ENCODE measurements around the gene SLC5A6.
"Not testable (repeated sequence)": the region's sequence is repeated elsewhere in the genome, so short reads cannot be mapped to it uniquely, and the experiment has no call there.

The SLC5A6 gene

DNA sequence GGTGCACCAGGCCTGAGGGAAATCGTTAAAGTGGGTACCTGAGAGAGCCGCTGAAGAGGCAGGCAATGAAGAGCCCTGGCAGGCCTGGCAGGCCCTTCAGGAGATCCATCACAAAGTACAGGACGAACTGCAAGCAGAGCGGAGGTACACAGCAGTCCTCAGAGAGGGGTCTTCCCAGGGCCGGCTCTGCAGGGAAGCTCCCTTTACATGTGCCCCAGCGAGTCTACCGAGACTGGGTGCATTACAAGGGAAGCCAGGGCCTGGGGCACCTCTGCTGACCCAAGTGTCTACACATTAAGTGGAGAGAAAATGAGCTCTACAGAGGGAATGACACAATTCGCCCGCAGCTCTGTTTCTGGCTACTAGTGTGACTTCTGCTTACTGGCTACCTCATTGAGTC, 8.3 kb downstream of the SLC5A6 start:
- no peak for DNase-seq

DNA sequence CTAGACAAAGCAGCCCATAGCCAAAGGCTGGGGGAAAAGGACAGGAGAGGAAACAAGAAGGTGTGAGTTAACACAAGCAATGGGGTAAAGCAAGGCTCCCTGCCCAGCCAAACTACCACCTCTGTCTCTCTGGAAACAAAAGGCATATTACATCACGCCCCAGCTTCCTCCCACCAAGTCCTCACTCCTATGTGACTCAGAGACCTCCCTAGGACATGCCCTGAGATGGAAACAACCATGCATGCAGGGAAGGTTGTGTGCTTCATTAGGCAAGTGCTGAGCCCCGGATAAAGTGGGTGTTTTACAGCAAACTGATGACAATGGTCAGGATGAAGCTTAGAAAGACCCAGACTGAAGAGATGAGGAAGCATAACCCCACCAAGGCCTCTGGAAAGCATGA, 9.2 kb downstream of the SLC5A6 start:
- no peak for DNase-seq

DNA sequence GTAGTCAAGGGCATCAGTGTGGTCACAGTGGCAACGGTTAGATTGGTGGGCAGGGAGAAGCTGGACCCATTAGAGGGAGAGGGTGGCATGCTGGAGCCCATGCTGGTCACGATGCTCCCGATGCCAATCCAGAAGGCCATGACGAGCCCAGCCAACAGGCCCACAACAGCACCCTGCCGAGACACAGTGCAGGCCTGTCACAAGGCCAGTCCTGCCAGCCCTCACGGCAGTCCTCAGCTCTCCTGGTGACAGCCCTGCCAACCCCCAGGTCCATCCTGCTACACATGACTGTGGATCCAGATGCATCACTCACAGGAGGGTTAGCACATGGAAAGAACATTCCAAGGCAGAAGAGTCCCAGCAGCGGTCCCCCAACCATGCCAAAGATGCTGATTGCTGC, 10.4 kb downstream of the SLC5A6 start:
- DNase-seq: no peak

DNA sequence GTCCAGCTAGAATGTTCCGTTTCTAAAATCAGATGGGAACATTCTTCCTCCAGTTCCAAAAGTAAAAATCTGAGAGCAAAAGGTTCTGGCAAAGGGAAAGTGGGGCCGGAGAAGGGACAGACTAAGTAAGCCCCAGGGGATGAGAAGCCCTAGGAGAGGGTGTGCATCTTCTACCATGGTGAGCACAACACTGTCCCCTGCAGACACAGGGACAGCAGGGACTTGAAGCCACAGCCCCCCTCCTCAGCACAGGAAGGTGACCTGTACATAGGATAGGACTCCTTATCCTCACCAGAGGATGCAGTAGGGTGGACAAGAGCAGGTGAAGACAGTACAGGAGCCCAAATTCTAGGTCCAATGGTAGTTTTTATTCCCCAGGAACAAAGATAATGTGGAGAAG, 12.8 kb downstream of the SLC5A6 start:
- DNase-seq: no peak

DNA sequence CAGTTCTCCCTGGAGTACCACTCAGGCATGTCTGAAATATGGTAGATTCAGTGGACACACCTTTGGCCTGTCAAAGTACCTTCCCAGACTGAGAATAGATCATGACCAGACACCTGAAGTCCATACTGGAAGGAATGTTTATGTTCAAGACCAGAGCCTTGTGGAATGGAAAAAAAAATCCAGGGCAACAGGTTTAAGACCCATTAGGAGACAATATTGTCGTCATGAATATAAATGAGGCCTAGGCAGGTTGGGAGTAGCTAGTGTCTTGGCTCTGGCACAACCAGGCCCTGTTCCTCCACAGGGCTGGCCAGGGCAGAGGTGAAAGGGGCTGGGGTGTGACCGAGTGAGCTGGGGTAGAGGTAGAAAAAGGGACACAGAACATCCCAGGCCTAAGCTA, 13.4 kb downstream of the SLC5A6 start:
- DNase-seq: no peak

DNA sequence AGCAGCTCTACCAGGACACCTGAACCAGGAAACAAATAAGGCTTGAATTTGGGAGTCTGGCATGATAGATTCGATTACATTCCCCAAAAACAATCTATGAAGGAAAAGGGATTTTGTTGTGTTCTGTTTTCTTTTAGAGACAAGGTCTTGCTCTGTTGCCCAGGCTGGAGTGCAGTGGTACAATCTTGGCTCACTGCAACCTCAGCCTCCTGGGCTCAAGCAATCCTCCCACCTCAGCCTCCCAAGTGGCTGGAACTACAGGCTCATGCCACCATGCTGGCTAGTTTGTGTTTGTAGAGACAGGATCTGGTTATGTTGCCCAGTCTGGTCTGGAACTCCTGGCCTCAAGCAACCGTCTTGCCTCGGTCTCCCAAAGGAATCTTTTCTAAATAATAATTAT, 14.0 kb downstream of the SLC5A6 start:
- not testable (repeated sequence) for DNase-seq

DNA sequence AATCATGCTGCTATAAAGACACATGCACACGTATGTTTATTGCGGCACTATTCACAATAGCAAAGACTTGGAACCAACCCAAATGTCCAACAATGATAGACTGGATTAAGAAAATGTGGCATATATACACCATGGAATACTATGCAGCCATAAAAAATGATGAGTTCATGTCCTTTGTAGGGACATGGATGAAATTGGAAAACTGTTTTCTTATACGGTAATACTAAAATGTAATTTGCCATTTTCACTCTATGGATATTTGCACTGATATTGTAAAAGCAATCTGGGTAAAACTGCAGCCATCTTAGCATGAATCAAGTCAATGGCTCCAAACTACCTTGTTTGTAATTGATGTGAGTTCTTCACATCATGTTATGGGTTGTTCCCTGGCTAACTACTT, 16.3 kb downstream of the SLC5A6 start:
- DNase-seq: not testable (repeated sequence)

DNA sequence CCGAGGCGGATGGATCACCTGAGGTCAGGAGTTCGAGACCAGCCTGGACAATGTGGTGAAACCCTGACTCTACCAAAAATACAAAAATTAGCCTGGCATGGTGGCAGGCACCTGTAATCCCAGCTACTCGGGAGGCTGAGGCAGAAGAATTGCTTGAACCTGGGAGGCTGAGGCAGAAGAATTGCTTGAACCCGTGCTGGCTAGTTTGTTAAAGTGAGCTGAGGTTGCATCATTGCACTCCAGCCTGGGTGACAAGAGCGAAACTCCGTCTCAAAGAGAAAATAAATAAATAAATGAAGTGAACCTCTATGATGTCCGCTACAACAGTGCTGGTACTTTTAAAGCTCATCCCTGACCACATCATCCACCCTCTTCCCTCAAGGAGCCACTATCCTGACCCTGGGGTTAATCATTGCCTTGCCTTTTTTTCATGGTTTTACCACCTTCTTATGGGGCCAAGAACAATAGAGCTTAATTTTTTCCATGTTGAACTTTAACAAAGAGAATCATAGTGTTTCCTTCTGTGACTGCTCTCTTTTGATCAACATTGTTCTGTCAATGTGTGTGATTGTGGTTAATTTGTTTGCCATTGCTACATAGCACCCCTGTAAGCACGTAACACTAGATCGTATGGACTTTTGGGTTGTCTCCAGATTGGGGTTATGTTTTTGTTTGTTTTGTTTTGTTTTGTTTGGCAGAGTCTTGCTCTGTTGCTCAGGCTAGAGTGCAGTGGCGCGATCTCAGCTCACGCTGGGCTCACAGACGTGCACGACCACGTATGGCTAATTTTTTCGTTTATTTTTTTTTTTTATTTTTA, 17.3 kb downstream of the SLC5A6 start:
- DNase-seq: no peak

DNA sequence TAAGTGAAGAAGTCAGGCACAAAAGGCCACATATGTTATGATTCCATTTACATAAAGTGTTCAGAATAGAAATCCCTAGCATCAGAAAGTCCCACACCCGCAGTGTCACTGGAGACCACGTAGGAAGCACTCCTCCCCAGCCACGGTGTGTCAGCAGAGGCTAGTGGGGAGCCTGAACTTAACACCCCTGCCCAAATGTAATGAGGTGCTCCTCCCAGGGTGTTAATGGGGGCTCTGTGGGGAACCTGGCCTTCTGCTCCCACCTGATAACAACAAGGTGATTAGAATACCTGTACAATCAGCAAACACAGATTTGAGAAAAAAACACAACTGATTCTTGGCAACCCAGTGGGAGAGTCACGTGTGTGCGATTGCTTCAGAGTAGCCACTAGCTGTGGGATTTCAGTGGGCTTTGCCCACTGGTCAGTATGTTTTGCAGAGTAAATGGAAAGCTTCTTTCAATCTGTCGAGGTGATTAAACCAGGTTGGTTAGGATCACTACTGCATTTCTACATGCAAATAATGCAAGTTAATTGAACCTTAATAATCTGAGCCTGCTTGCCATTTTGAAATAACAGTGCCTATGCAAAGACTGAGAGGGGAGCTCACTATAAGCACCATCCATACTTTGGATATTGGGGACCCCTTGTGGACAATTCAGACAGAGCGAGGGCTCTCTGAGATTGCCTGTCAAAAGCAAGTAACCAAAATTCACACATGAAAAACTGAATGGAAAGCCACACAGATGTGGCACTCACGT, 20.8 kb downstream of the SLC5A6 start:
- peak in 1 of 4 experiments; percentile 8 for DNase-seq

DNA sequence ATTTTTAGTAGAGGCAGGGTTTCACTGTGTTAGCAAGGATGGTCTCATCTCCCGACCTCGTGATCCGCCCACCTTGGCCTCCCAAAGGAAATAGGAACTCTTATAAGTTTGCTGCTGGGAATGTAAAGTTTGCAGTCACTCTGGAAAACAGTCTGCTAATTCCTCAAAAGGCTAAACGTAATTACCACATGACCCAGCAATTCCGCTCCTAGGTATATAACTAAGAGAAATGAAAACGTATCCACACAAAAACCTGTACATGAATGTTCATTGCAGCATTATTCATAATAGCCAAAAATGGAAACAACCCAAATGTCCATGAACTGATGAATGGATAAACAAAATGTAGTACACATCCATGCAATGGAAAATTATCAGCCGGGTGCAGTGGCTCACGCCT, 22.1 kb downstream of the SLC5A6 start:
- no peak for DNase-seq

DNA sequence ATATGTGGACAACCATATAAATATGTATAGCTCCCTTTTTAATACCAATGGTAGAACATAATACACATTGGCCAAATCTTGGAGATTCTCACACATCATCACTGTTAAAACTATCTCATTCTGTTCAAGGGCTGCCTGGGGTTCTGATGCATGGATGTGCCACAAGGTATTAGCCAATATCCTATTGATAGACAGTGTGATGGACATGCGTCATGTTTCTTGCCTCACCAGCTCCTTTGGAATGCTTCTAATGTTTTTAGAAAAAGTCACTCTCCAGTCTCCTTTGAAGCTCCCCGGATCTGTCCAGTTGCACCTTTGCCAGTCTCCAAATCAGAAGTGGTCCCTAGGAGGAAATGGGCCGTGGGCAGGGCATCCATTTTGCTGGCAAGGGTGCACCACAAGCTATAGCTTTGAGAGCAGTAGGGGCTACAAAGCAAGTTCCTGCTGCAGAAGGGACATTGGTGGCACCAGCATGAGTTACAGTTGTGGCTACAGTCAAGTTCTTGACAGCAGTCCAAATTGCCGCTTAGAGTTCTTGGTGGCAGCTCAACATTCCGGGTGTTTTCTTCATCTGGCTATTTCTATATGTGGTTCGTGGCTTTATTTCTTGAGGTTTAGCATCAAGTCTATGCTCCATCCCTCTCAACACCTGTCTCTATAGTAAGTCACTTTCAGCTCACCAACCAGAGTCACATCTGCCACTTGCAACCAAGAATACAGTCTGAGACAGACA, 25.3 kb downstream of the SLC5A6 start:
- DNase-seq: no peak

DNA sequence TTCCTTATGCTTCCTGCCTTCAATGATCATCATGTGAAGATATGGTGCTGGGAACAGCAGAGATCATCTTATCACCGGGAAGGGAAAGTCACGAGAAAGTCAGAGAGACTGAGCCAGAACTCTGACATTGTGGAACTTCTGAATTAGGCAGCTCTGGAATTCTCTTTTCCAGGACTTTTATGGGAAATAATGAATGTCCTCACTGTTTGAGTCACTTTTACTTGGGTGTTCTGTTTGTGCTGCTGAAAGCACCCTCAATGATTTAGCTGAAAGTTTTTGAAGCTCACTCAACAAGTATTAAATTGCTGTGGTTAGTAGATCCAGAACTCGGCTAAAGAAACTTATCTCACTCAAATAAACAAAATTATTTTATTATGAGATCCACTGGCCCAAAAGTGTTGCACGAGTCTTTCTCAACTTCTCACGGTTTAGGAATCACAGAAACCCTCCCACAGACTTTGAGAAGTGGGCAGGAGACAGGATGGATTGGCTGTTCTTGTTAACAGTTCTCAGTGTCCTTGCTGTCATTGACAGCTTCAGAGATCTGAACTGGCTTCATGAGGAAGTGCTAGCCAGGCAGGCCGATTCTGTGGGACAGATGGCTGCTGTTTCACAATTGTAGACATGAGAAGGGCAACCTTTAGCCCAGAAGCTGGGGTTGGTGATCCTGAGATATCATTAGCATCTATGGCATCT, 26.6 kb downstream of the SLC5A6 start:
- DNase-seq: no peak

DNA sequence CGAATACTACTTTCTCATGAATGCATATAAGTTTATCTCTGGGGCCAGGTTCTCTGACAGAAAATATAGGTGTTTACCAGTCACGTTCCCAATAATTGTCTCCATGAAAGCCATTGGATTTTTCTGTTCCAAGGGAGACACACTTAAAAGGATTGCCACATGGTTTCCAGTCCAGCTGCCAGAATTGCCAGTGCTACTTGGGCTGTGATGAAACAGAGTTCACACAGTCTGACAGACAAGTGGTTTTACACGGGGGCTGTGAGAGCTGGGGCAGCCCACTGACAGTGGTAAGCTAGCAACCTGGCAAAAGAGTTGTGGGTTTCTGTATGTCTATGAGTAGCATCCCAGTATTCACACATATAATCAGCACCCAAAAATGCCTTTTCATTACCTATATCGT, 28.0 kb downstream of the SLC5A6 start:
- DNase-seq: no peak

DNA sequence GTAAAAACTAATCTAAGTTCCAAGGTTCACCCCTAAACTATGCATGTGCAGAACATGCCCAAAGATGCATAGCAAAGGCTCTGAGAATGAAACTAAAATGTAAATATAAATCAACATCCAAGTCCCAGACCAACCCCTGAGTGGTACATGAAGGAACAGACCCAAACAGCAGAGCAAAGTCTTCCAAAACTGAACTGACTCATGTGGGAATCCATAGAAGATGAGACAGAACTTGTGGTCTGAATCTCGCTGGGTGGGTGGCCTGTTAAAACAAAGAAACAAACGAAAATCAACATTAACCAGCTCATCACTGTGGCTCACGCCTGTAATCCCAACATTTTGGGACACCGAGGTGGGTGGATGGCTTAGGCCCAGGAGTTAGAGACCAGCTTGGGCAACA, 29.7 kb downstream of the SLC5A6 start:
- DNase-seq: no peak

DNA sequence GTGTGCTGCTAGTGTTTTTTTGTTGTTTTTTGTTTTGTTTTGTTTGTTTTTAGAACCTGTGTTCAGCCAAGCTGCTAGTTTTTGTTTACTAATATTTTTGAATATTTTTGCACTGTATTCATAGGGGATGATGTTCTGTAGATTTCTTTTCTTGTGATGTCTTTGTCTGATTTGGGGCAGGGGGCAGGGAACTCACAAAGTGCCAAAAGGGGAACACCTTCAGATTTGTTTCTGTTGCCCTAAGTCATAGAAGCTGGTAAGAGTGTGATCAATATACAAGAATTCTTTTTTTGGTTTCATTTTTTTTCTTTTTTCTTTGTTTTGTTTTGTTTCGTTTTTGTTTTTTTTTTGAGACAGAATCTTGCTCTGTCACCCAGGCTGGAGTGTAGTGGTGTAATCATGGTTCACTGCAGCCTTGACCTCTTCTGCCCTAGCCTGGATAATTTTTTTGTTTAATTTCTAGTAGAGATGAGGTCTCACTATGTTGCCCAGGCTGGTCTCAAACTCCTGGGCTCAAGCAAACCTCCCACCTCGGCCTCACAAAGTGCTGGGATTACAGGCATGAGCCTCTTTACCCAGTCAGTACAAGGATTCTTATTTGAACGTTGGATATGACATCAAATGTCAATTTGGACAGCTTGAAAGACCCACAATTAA, 32.6 kb downstream of the SLC5A6 start:
- DNase-seq: no peak

DNA sequence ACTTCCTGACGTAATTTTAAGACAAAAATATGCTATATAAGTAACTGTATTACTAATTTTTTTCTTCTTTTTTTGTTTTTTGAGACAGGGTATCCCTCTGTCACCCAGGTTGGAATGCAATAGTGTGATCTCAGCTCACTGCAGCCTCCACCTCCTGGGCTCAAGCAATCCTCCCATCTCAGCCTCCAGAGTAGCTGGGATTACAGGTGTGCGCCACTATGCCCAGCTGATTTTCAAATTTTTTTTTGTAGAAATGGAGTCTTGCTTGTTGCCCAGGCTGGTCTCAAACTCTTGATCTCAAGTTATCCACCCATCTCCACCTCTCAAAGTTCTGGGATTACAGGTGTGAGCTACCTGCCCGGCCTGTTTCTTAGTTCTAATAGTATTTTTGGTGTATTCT, 33.6 kb downstream of the SLC5A6 start:
- no peak for DNase-seq

DNA sequence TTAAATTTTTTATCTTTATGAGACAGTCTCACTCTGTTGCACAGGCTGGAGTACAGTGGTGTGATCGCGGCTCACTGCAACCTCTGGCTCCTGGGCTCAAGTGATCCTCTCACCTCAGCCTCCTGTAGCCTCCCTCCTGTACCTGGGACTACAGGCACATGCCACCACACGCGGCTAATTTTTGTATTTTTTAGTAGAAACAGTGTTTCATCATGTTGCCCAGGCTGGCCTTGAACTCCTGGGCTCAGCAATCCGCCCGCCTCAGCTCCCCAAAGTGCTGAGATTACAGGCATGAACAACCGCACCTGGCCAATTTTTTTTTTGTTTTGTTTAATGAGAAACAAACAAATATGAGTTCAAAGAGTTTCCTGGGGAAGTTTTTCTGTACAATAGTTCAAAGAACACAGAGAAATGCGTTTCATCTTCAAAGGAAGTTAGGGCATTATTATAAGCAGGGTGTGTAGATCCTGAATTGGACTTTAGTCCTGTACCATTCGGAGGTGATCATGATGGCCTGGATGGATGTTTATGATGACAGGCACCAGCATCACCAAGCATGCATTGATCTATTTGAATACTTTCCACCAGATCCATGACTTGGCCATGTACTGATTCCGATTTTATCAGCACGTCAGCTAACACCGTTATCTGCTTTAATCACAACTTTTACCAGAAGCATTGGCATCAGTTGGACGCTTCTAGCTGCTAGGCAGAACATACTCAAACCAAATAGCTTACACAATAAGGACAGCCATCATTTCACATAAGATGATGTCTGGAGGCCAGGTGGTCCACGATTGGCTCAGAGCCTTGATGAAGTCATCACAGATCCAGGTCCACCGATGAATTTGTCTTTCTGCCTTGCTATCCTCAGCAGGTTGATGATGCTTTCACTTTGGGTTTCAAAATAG, 34.4 kb downstream of the SLC5A6 start:
- no peak for DNase-seq

DNA sequence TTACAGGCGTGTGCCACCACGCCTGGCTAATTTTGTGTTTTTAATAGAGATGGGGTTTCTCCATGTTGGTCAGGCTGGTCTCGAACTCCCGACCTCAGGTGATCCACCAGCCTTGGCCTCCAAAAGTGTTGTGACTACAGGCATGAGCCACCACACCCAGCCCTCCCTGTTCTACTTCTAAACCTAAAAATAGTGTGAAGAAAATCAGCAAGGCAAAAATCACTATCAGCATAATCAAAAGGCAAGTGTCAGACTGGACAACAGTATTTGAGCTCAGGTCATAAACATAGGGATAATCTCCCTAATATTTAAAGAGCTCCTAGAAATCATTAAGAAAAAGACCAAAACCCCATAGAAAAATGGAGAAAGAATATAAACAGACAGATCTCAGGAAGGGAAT, 36.3 kb downstream of the SLC5A6 start:
- DNase-seq: not testable (repeated sequence)

DNA sequence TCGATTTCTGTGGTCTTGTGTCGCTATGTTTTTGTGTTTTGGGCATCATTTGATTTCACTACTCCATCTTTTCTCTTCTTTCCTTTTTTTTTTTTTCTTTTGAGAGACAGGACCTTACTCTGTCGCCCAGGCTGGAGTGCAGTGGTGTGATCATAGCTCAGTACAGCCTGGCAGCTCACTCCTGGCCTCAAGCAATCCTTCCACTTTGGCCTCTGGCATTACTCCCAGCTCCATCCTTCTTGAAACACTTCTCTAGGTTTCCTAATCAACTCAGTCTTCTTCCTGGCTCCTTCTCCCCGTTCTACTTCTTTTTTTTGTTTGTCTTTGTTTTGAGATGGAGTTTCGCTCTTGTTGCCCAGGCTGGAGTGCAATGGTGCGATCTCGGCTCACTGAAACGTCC, 36.7 kb downstream of the SLC5A6 start:
- DNase-seq: no peak

DNA sequence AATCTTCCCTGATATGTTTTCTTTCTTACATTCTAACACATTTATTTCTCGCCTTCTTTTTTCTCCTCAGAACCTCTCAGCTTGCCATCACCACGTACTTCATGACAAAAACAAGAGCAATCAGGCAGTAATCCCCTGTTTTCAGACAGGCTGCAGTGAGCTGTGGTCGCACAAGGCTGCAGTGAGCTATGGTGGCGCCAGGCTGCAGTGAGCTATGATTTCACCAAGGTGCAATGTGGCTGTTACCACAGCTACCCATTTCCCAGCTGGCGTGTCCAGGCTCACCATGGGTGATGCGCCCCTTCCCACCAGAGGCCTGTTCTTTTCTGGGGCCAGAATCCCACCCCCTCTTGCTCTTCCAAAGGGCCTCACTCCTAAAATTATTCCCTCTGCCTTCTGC, 37.4 kb downstream of the SLC5A6 start:
- no peak for DNase-seq

DNA sequence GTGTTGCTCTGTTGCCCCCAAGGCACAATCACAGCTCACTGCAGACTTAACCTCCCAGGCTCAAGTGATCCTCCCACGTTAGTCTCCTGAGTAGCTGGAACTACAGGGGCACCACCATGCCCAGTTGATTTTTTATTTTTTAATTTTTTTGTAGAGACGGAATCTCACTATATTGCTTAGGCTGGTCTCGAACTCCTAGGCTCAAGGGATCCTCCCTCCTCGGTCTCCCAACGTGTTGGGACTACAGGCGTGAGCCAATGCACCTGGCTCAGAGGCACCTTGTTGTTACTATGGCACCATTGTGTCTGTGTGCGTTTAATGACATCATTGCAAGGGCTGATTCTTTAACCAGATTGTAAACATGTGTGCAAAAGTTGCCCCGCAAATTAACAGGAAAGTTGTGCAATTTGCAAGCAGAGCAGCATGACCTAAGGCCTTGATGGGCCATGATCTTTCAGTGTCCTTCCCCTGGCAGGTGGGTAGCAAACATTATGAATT, 40.7 kb downstream of the SLC5A6 start:
- DNase-seq: no peak

Data from activated CD4-positive, CD25-positive, alpha-beta regulatory T cell (primary cell).